Lung (tissue), 12 donors: ENCODE data around the gene LPIN3. TPM values are rescaled to one million over a fixed set of nuclear protein-coding genes. Genes with fewer than 3 reads are reported as not detected.

ENCODE experiments used
- ATAC-seq: fragments of 200-7000 bp; cut with Tn5 transposase; one replicate; pipeline ENCODE4 v1.9.1; 2020; ENCODE audit warnings: moderate number of reproducible peaks; ENCODE audit not compliant: insufficient read depth, low FRiP score
- DNase-seq, 3 donors: peaks; one replicate each; pipeline ENCODE4 v3.0.0-alpha.2; 2013 to 2017
- H3K27ac ChIP-seq, 2 donors: one replicate each; pipeline ENCODE4 v1.5.1; 2013; ENCODE audit warnings: mild to moderate bottlenecking in 2 of 2, moderate library complexity in 2 of 2, control low read depth in 1 of 2, inconsistent platforms in 1 of 2, low read depth in 1 of 2, low read length in 1 of 2
- H3K27me3 ChIP-seq, 3 donors: one replicate each; pipeline ENCODE4 v1.5.1; 2013; ENCODE audit warnings: low read length in 2 of 3; ENCODE audit not compliant: control insufficient read depth in 3 of 3, insufficient read depth in 3 of 3
- H3K36me3 ChIP-seq, 4 donors: one replicate each; pipeline ENCODE4 v1.5.1; 2013; ENCODE audit warnings: low read length in 4 of 4, mild to moderate bottlenecking in 1 of 4, moderate library complexity in 1 of 4; ENCODE audit not compliant: control insufficient read depth in 4 of 4, insufficient read depth in 4 of 4
- H3K4me1 ChIP-seq, 5 donors: one replicate each; pipeline ENCODE4 v1.5.1; 2013; ENCODE audit warnings: low read length in 5 of 5, mild to moderate bottlenecking in 2 of 5, moderate library complexity in 1 of 5; ENCODE audit not compliant: control insufficient read depth in 5 of 5, insufficient read depth in 5 of 5
- H3K4me3 ChIP-seq: one replicate; pipeline ENCODE4 v1.5.1; 2013; ENCODE audit warnings: mild to moderate bottlenecking, control low read depth, moderate library complexity
- H3K9ac ChIP-seq, 2 donors: one replicate each; pipeline ENCODE4 v1.5.1; 2013; ENCODE audit warnings: low read length in 2 of 2, control low read depth in 1 of 2; ENCODE audit not compliant: insufficient read depth in 1 of 2
- H3K9me3 ChIP-seq, 4 donors: one replicate each; pipeline ENCODE4 v1.5.1; 2013; ENCODE audit warnings: low read length in 3 of 4, mild to moderate bottlenecking in 1 of 4, moderate library complexity in 1 of 4; ENCODE audit not compliant: control insufficient read depth in 4 of 4, insufficient read depth in 3 of 4
- CTCF ChIP-seq: IDR thresholded peaks from 2 replicates; pipeline ENCODE4 v1.5.1; 2012; ENCODE audit warnings: mild to moderate bottlenecking; ENCODE audit errors: control extremely low read depth, extremely low read depth
- WGBS, 2 donors: extraction: QIAGEN DNeasy Blood & Tissue Kit; methylation state at CpG; one replicate each; pipeline ENCODE4 v1.1.7; 2013; 5-methylcytosine and 5-hydroxymethylcytosine counted together
- polyA plus RNA-seq, 2 donors: library from polyadenylated mRNA; stranded (reverse); fragments of 200-250 nt; gene quantifications; one replicate each; pipeline ENCODE4 v1.2.1, GENCODE V29; 2013
- total RNA-seq, 2 donors: library from RNA; depleted of rRNA in 1 of 2; stranded (reverse); fragments of >200 nt in 1 of 2; gene quantifications; one replicate each; pipeline ENCODE4 v1.2.1, GENCODE V29; 2014 to 2021
- donor health status: control.
- donor health status: control.
- donor health status: Bipolar disorder and iron deficiency.
- donor health status: healthy.
- donor health status: DM: yes; HTN: yes; CAD: no.

LPIN3 gene
- total and polyA plus RNA-seq, 4 donors = 5.2 to 16.4 (median 10.4) TPM

- H3K9ac ChIP-seq = no peak overlapping the region
- 84 to 89% methylated on average over 45 of the region's 45 CpGs for WGBS, 2 donors
- H3K36me3 ChIP-seq = peaks cover 0 to 12% (median 0%) of the 10 kb centered on the region in 4 donors
- no peak for TF ChIP-seq CTCF
- peaks cover 0 to 10% (median 0%) of the 10 kb centered on the region in 5 donors for H3K4me1 ChIP-seq
- DNase-seq (no peak), ATAC-seq (no peak)
- H3K27ac ChIP-seq = no peak overlapping the region
- H3K27me3 ChIP-seq = peaks cover 5 to 19% (median 7%) of the 10 kb centered on the region in 3 donors
- H3K4me3 ChIP-seq = no peak overlapping the region
- no peaks in the 10 kb centered on the region for H3K9me3 ChIP-seq
These were observed 21.4 kb downstream of the LPIN3 start for GRCh38 chr20:41361757-41362747.

- no peak overlapping the region for H3K27ac ChIP-seq
- WGBS, 2 donors = 87 to 91% methylated on average over 5 of the region's 5 CpGs
- H3K9me3 ChIP-seq = no peaks in the 10 kb centered on the region
- peaks cover 0 to 10% (median 0%) of the 10 kb centered on the region in 5 donors for H3K4me1 ChIP-seq
- no peak overlapping the region for H3K4me3 ChIP-seq
- TF ChIP-seq CTCF = no peak
- peaks cover 0 to 6% (median 0%) of the 10 kb centered on the region in 4 donors for H3K36me3 ChIP-seq
- no peak overlapping the region for H3K9ac ChIP-seq
- peaks cover 8 to 25% (median 9%) of the 10 kb centered on the region in 3 donors for H3K27me3 ChIP-seq
- DNase-seq (no peak), ATAC-seq (no peak)
These were observed 22.1 kb downstream of the LPIN3 start for GRCh38 chr20:41362748-41363140.

GRCh38 chr20:41363601-41364000, 23.0 kb downstream of the LPIN3 start:
- peaks cover 0 to 10% (median 0%) of the 10 kb centered on the region in 5 donors for H3K4me1 ChIP-seq
- no peak for ATAC-seq
- no peak overlapping the region for H3K4me3 ChIP-seq
- no peak overlapping the region for H3K9ac ChIP-seq
- H3K9me3 ChIP-seq = no peaks in the 10 kb centered on the region
- DNase-seq = no peak
- WGBS, 2 donors = 91 to 96% methylated on average over 7 of the region's 7 CpGs
- H3K36me3 ChIP-seq = peaks cover 0 to 1% (median 0%) of the 10 kb centered on the region in 4 donors
- H3K27ac ChIP-seq = no peak overlapping the region
- no peak for TF ChIP-seq CTCF
- H3K27me3 ChIP-seq = peaks cover 8 to 25% (median 13%) of the 10 kb centered on the region in 3 donors
